Cardiac muscle cell (in vitro differentiated cells and primary cell): ENCODE results near the gene MUC5B. TPM values are rescaled to one million over a fixed set of nuclear protein-coding genes. Genes with fewer than 3 reads are reported as not detected.
"Not testable (repeated sequence)": the region's sequence is repeated elsewhere in the genome, so short reads cannot be mapped to it uniquely, and the experiment has no call there.

ENCODE experiments used
- DNase-seq, 2 donors: peaks; one replicate each; pipeline versions ENCODE4 v3.0.0 to v3.0.0-alpha.2; 2010 to 2017; ENCODE audit warnings: low read depth in 1 of 2, low spot score in 1 of 2
- H3K27ac ChIP-seq: fragments of 200-600 bp; sonication (generic); 2 replicates; pipeline ENCODE4 v1.5.1; 2016
- H3K27me3 ChIP-seq: fragments of 200-600 bp; sonication (generic); 2 replicates; pipeline ENCODE4 v1.6.0; 2016; ENCODE audit warnings: control low read depth
- H3K36me3 ChIP-seq: fragments of 200-600 bp; sonication (generic); 2 replicates; pipeline ENCODE4 v1.5.1; 2016; ENCODE audit warnings: control low read depth
- H3K4me1 ChIP-seq: fragments of 200-600 bp; sonication (generic); 2 replicates; pipeline ENCODE4 v1.8.1; 2017; ENCODE audit warnings: low read depth, mild to moderate bottlenecking, mixed run types
- H3K4me3 ChIP-seq: fragments of 200-600 bp; sonication (generic); 2 replicates; pipeline ENCODE4 v1.5.1; 2016; ENCODE audit warnings: mild to moderate bottlenecking
- H3K9me3 ChIP-seq: fragments of 200-600 bp; sonication (generic); 2 replicates; pipeline ENCODE4 v1.5.1; 2017; ENCODE audit warnings: low read depth, mild to moderate bottlenecking, control low read depth
- polyA plus RNA-seq: library from polyadenylated mRNA; unstranded; fragments of >200 nt; fragmentation: Nextera tagmentation; extraction: Ambion mirVana; gene quantifications from 2 replicates; pipeline ENCODE4 v1.2.1, GENCODE V29; 2016
- total RNA-seq: library from RNA; depleted of rRNA; stranded (reverse); fragments of >200 nt; gene quantifications from 2 replicates; pipeline ENCODE4 v1.2.3, GENCODE V29; 2016
- TF ChIP-seq, protein P1 (sequence below): IDR thresholded peaks from 2 replicates; pipeline ENCODE4 v1.5.1; 2012; ENCODE audit warnings: low read depth, mild to moderate bottlenecking, low read length

MUC5B gene
- total and polyA plus RNA-seq, 2 experiments from 2014 or later: not detected

DNA sequence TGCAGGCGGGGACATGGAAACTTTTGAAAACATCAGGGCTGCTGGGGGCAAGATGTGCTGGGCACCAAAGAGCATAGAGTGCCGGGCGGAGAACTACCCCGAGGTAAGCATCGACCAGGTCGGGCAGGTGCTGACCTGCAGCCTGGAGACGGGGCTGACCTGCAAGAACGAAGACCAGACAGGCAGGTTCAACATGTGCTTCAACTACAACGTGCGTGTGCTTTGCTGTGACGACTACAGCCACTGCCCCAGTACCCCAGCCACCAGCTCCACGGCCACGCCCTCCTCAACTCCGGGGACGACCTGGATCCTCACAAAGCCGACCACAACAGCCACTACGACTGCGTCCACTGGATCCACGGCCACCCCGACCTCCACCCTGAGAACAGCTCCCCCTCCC, 19.4 kb downstream of the MUC5B start:
- Histone ChIP-seq H3K27ac (no peak overlapping the region), H3K36me3 (no peaks in the 10 kb centered on the region), H3K27me3 (no peaks in the 10 kb centered on the region), H3K4me1 (no peaks in the 10 kb centered on the region), H3K4me3 (no peak overlapping the region), H3K9me3 (no peaks in the 10 kb centered on the region)
- TF ChIP-seq, protein P1, sequence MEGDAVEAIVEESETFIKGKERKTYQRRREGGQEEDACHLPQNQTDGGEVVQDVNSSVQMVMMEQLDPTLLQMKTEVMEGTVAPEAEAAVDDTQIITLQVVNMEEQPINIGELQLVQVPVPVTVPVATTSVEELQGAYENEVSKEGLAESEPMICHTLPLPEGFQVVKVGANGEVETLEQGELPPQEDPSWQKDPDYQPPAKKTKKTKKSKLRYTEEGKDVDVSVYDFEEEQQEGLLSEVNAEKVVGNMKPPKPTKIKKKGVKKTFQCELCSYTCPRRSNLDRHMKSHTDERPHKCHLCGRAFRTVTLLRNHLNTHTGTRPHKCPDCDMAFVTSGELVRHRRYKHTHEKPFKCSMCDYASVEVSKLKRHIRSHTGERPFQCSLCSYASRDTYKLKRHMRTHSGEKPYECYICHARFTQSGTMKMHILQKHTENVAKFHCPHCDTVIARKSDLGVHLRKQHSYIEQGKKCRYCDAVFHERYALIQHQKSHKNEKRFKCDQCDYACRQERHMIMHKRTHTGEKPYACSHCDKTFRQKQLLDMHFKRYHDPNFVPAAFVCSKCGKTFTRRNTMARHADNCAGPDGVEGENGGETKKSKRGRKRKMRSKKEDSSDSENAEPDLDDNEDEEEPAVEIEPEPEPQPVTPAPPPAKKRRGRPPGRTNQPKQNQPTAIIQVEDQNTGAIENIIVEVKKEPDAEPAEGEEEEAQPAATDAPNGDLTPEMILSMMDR: no peak
- no peak for DNase-seq

DNA sequence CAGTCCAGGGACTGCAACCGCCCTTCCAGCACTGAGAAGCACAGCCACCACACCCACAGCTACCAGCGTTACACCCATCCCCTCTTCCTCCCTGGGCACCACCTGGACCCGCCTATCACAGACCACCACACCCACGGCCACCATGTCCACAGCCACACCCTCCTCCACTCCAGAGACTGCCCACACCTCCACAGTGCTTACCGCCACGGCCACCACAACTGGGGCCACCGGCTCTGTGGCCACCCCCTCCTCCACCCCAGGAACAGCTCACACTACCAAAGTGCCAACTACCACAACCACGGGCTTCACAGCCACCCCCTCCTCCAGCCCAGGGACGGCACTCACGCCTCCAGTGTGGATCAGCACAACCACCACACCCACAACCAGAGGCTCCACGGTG, 19.9 kb downstream of the MUC5B start:
- DNase-seq, H3K4me3 ChIP-seq, H3K9me3 ChIP-seq, H3K27ac ChIP-seq, H3K27me3 ChIP-seq, H3K36me3 ChIP-seq, H3K4me1 ChIP-seq: not testable (repeated sequence)

DNA sequence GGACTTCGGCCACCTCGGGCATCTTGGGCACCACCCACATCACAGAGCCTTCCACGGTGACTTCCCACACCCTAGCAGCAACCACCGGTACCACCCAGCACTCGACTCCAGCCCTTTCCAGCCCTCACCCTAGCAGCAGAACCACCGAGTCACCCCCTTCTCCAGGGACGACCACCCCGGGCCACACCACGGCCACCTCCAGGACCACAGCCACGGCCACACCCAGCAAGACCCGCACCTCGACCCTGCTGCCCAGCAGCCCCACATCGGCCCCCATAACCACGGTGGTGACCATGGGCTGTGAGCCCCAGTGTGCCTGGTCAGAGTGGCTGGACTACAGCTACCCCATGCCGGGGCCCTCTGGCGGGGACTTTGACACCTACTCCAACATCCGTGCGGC, 20.7 kb downstream of the MUC5B start:
- H3K36me3 ChIP-seq, H3K9me3 ChIP-seq, H3K27ac ChIP-seq, H3K4me3 ChIP-seq, DNase-seq, H3K27me3 ChIP-seq, H3K4me1 ChIP-seq: not testable (repeated sequence)

DNA sequence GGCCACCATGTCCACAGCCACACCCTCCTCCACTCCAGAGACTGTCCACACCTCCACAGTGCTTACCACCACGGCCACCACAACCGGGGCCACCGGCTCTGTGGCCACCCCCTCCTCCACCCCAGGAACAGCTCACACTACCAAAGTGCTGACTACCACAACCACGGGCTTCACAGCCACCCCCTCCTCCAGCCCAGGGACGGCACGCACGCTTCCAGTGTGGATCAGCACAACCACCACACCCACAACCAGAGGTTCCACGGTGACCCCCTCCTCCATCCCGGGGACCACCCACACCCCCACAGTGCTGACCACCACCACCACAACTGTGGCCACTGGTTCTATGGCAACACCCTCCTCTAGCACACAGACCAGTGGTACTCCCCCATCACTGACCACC, 21.7 kb downstream of the MUC5B start:
- not testable (repeated sequence) for H3K27ac ChIP-seq, H3K4me1 ChIP-seq, H3K36me3 ChIP-seq, H3K9me3 ChIP-seq, H3K27me3 ChIP-seq, H3K4me3 ChIP-seq, DNase-seq

DNA sequence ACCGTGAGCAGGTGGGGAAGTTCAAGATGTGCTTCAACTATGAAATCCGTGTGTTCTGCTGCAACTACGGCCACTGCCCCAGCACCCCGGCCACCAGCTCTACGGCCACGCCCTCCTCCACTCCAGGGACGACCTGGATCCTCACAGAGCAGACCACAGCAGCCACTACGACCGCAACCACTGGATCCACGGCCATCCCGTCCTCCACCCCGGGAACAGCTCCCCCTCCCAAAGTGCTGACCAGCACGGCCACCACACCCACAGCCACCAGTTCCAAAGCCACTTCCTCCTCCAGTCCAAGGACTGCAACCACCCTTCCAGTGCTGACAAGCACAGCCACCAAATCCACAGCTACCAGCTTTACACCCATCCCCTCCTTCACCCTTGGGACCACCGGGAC, 22.9 kb downstream of the MUC5B start:
- not testable (repeated sequence) for H3K27me3 ChIP-seq, H3K36me3 ChIP-seq, H3K4me3 ChIP-seq, H3K4me1 ChIP-seq, H3K9me3 ChIP-seq, DNase-seq, H3K27ac ChIP-seq

DNA sequence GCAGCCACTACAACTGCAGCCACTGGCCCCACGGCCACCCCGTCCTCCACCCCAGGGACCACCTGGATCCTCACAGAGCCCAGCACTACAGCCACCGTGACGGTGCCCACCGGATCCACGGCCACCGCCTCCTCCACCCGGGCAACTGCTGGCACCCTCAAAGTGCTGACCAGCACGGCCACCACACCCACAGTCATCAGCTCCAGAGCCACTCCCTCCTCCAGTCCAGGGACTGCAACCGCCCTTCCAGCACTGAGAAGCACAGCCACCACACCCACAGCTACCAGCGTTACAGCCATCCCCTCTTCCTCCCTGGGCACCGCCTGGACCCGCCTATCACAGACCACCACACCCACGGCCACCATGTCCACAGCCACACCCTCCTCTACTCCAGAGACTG, 23.4 kb downstream of the MUC5B start:
- H3K27me3 ChIP-seq, H3K9me3 ChIP-seq, H3K4me1 ChIP-seq, H3K27ac ChIP-seq, H3K36me3 ChIP-seq, DNase-seq, H3K4me3 ChIP-seq: not testable (repeated sequence)

DNA sequence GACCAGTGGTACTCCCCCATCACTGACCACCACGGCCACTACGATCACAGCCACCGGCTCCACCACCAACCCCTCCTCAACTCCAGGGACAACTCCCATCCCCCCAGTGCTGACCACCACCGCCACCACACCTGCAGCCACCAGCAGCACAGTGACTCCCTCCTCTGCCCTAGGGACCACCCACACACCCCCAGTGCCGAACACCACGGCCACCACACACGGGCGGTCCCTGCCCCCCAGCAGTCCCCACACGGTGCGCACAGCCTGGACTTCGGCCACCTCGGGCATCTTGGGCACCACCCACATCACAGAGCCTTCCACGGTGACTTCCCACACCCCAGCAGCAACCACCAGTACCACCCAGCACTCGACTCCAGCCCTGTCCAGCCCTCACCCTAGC, 24.2 kb downstream of the MUC5B start:
- DNase-seq, H3K4me1 ChIP-seq, H3K9me3 ChIP-seq, H3K27ac ChIP-seq, H3K36me3 ChIP-seq, H3K27me3 ChIP-seq, H3K4me3 ChIP-seq: not testable (repeated sequence)

DNA sequence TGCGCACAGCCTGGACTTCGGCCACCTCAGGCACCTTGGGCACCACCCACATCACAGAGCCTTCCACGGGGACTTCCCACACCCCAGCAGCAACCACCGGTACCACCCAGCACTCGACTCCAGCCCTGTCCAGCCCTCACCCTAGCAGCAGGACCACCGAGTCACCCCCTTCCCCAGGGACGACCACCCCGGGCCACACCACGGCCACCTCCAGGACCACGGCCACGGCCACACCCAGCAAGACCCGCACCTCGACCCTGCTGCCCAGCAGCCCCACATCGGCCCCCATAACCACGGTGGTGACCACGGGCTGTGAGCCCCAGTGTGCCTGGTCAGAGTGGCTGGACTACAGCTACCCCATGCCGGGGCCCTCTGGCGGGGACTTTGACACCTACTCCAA, 26.1 kb downstream of the MUC5B start:
- not testable (repeated sequence) for H3K27me3 ChIP-seq, H3K27ac ChIP-seq, H3K4me3 ChIP-seq, H3K36me3 ChIP-seq, DNase-seq, H3K9me3 ChIP-seq, H3K4me1 ChIP-seq

DNA sequence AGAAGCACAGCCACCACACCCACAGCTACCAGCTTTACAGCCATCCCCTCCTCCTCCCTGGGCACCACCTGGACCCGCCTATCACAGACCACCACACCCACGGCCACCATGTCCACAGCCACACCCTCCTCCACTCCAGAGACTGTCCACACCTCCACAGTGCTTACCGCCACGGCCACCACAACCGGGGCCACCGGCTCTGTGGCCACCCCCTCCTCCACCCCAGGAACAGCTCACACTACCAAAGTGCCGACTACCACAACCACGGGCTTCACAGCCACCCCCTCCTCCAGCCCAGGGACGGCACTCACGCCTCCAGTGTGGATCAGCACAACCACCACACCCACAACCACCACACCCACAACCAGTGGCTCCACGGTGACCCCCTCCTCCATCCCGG, 27.5 kb downstream of the MUC5B start:
- not testable (repeated sequence) for DNase-seq, H3K4me3 ChIP-seq, H3K9me3 ChIP-seq

DNA sequence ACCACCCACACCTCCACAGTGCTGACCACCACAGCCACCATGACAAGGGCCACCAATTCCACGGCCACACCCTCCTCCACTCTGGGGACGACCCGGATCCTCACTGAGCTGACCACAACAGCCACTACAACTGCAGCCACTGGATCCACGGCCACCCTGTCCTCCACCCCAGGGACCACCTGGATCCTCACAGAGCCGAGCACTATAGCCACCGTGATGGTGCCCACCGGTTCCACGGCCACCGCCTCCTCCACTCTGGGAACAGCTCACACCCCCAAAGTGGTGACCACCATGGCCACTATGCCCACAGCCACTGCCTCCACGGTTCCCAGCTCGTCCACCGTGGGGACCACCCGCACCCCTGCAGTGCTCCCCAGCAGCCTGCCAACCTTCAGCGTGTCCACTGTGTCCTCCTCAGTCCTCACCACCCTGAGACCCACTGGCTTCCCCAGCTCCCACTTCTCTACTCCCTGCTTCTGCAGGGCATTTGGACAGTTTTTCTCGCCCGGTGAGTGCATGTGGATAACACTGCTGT, 28.4 kb downstream of the MUC5B start:
- DNase-seq: no peak
- Histone ChIP-seq H3K9me3 (no peaks in the 10 kb centered on the region), H3K4me3 (no peak overlapping the region), H3K4me1 (no peaks in the 10 kb centered on the region), H3K36me3 (no peaks in the 10 kb centered on the region), H3K27ac (no peak overlapping the region), H3K27me3 (no peaks in the 10 kb centered on the region)
- TF ChIP-seq, protein P1: no peak

More for the DNA sequence above, 27.5 kb downstream of the MUC5B start:
- H3K4me1 ChIP-seq, H3K36me3 ChIP-seq, H3K27me3 ChIP-seq, H3K27ac ChIP-seq: not testable (repeated sequence)
